Spleen (tissue), 7 donors: ENCODE measurements around the gene WFIKKN2.

ENCODE experiments used
- CTCF ChIP-seq, 11 experiments: fragments of 200-600 bp in 7 of 11; fragments of 450-650 bp in 4 of 11; sonication (generic) in 4 of 11; IDR thresholded peaks in 8 of 11; conservative IDR thresholded peaks in 3 of 11; 1 replicate in 7 of 11; 2 replicates in 4 of 11; pipeline versions ENCODE4 v1.4.0 to v1.8.0; 2016 to 2021; ENCODE audit warnings: antibody characterized with exemption in 11 of 11, inconsistent platforms in 4 of 11, mild to moderate bottlenecking in 1 of 11
- POLR2A ChIP-seq, 3 donors: fragments of 450-650 bp; IDR thresholded peaks; one replicate each; pipeline ENCODE4 v1.5.1; 2017; ENCODE audit warnings: antibody characterized with exemption in 3 of 3, mild to moderate bottlenecking in 1 of 3
- donor health status: DM: no; HTN: no; CAD: no; lungs with moderate emphysema.
- donor health status: DM: no; HTN: no; CAD: no.
- donor health status: DM: no; HTN: no; CAD: no.

GRCh38 chr17:50844117-50844700, 8.8 kb downstream of the WFIKKN2 start:
- no peak for TF ChIP-seq CTCF (IDR thresholded peaks at IDR 0.05 in 8 of 11, conservative IDR thresholded peaks at IDR 0.05 in 3 of 11)
- TF ChIP-seq POLR2A (IDR thresholded peaks at IDR 0.05) = no peak
